ENCODE results near the gene ZNF512B.

DNA sequence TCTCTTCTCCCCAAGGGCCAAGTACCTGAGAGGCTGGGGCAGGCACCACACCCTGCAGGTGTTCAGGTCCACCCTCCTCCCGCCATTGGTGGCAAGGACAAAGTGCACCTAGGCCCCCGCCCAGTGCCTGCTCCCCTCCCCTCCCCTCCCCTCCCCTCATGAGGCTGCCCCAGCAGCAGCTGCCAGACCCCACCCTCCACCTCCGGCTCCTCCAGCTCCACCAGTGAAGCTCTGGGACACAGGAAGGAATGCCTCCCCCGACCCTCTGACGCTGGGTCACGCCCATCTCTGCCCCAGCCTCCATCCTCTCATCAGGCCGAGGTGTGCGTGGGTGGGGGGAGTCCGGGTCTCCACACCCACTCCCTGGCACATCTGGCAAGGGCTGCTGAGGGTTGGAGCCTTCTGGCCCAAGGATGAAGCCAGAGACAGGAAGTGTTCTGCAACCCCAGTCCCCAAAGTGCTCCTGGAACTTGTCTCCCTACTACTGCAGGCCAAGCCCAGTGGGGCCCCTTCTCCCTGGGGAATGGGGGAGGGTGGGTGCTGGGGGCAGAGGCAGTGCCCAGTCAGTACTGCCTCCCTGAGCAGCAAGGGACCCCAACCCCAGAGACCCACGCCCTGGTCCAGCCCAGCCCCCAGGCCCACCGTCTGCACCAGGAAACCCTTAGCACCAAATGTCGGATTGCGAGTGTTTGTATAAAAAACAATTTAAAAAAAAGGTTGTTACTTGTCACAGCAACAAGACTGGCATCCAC is 11.9 kb downstream of the ZNF512B start:
- TF ChIP-seq EZH2 (IDR thresholded peaks at IDR 0.05; ENCODE audit: borderline replicate concordance, insufficient read depth, low read depth, low read length, poor library complexity, severe bottlenecking), result no peak
- TF ChIP-seq, protein P1, sequence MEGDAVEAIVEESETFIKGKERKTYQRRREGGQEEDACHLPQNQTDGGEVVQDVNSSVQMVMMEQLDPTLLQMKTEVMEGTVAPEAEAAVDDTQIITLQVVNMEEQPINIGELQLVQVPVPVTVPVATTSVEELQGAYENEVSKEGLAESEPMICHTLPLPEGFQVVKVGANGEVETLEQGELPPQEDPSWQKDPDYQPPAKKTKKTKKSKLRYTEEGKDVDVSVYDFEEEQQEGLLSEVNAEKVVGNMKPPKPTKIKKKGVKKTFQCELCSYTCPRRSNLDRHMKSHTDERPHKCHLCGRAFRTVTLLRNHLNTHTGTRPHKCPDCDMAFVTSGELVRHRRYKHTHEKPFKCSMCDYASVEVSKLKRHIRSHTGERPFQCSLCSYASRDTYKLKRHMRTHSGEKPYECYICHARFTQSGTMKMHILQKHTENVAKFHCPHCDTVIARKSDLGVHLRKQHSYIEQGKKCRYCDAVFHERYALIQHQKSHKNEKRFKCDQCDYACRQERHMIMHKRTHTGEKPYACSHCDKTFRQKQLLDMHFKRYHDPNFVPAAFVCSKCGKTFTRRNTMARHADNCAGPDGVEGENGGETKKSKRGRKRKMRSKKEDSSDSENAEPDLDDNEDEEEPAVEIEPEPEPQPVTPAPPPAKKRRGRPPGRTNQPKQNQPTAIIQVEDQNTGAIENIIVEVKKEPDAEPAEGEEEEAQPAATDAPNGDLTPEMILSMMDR (IDR thresholded peaks at IDR 0.05), result no peak

Measured in B cell (primary cell).